A549 (cell line): Measurements from ENCODE around the gene UBE2H. TPM values are rescaled to one million over a fixed set of nuclear protein-coding genes. Genes with fewer than 3 reads are reported as not detected.
A peak's percentile ranks its signal among the peaks of the same experiment; 100 is the strongest.

Experiments used
- ATAC-seq, 2 experiments: fragments of 200-7000 bp in 1 of 2; fragments of >200 bp in 1 of 2; cut with Nextera tagmentation in 1 of 2; cut with Tn5 transposase in 1 of 2; 3 replicates each; pipeline versions ENCODE4 v1.8.0 to v1.9.1; 2018 to 2020; ENCODE audit warnings: mild to moderate bottlenecking in 1 of 2, moderate library complexity in 1 of 2
- CTCF ChIA-PET: fragments of 300-600 bp; sonication (Branson Sonifier 250); formaldehyde crosslinking; extraction: SDS; loops from one replicate; lab custom pipeline; 2021; ENCODE audit warnings: antibody characterized with exemption, inconsistent platforms; lab: Yijun Ruan, JAX
- POLR2A ChIA-PET: fragments of 350-600 bp; formaldehyde crosslinking; extraction: SDS; loops from one replicate; lab custom pipeline; 2021; ENCODE audit warnings: antibody characterized with exemption, inconsistent platforms; lab: Yijun Ruan, JAX
- DNase-seq, 2 experiments: peaks; one replicate each; pipeline versions ENCODE4 v3.0.0 to v3.0.0-alpha.2; 2011 to 2016; ENCODE audit warnings: low read depth in 1 of 2, low spot score in 1 of 2
- FAIRE-seq: peaks from 2 replicates; lab custom pipeline; 2011; peaks lifted over from hg19 to GRCh38; lab: Jason Lieb, UNC
- H3K27ac ChIP-seq, 2 experiments: fragments of >200 bp; sonication (Bioruptor Twin); formaldehyde crosslinking; 3 replicates each; pipeline ENCODE4 v1.5.1; 2016 to 2017
- H3K4me1 ChIP-seq: fragments of >200 bp; sonication (Bioruptor Twin); formaldehyde crosslinking; 3 replicates; pipeline ENCODE4 v1.6.1; 2016
- H3K4me2 ChIP-seq: fragments of >200 bp; sonication (Bioruptor Twin); formaldehyde crosslinking; 3 replicates; pipeline ENCODE4 v1.6.1; 2016
- H3K4me3 ChIP-seq: fragments of >200 bp; sonication (Bioruptor Twin); formaldehyde crosslinking; 3 replicates; pipeline ENCODE4 v1.5.1; 2016
- H3K9me3 ChIP-seq: fragments of >200 bp; sonication (Bioruptor Twin); formaldehyde crosslinking; 3 replicates; pipeline ENCODE4 v1.6.1; 2016
- CBX2 ChIP-seq: fragments of 200-600 bp; sonication (generic); IDR thresholded peaks from 2 replicates; pipeline ENCODE4 v1.6.1; 2016; ENCODE audit warnings: low read depth, mild to moderate bottlenecking, borderline replicate concordance
- CBX8 ChIP-seq: fragments of 200-600 bp; sonication (generic); IDR thresholded peaks from 2 replicates; pipeline ENCODE4 v1.6.1; 2016
- CHD2 ChIP-seq: fragments of 150-350 bp; IDR thresholded peaks from 2 replicates; pipeline ENCODE4 v1.6.1; 2014; ENCODE audit warnings: low read length; ENCODE audit not compliant: partially characterized antibody
- CHD4 ChIP-seq: fragments of 200-600 bp; sonication (generic); IDR thresholded peaks from 2 replicates; pipeline ENCODE4 v1.6.1; 2016; ENCODE audit warnings: antibody characterized with exemption, mild to moderate bottlenecking, borderline replicate concordance
- EHF ChIP-seq: fragments of 250-450 bp; sonication (Bioruptor Pico); IDR thresholded peaks from 2 replicates; pipeline ENCODE4 v1.5.0; 2020; ENCODE audit warnings: mild to moderate bottlenecking
- HOXA7 ChIP-seq: fragments of 250-450 bp; sonication (Bioruptor Pico); IDR thresholded peaks from 2 replicates; pipeline ENCODE4 v1.5.0; 2020; ENCODE audit warnings: mild to moderate bottlenecking, moderate library complexity
- HOXB13 ChIP-seq: fragments of 250-450 bp; sonication (Bioruptor Pico); IDR thresholded peaks from 2 replicates; pipeline ENCODE4 v1.5.0; 2020; ENCODE audit warnings: low read depth, mild to moderate bottlenecking, moderate library complexity
- HOXB5 ChIP-seq: fragments of 250-450 bp; sonication (Bioruptor Pico); IDR thresholded peaks from 2 replicates; pipeline ENCODE4 v1.5.0; 2020; ENCODE audit warnings: mild to moderate bottlenecking, moderate library complexity
- JUNB ChIP-seq: fragments of >200 bp; sonication (Bioruptor Twin); formaldehyde crosslinking; IDR thresholded peaks from 2 replicates; pipeline ENCODE4 v1.6.1; 2016
- KDM1A ChIP-seq: fragments of 200-600 bp; sonication (generic); IDR thresholded peaks from 2 replicates; pipeline ENCODE4 v1.6.1; 2016; ENCODE audit warnings: low read depth, mild to moderate bottlenecking
- MYC ChIP-seq: IDR thresholded peaks from 2 replicates; pipeline ENCODE4 v1.6.1; 2012; ENCODE audit warnings: mild to moderate bottlenecking, inconsistent platforms, low read length, improper control_type of control experiment, borderline replicate concordance
- NR3C1 ChIP-seq: fragments of >200 bp; sonication (Bioruptor Twin); formaldehyde crosslinking; IDR thresholded peaks from 3 replicates; pipeline ENCODE4 v1.6.1; 2017
- POLR2AphosphoS2 ChIP-seq: conservative IDR thresholded peaks from 2 replicates; pipeline ENCODE4 v1.6.1; 2012; ENCODE audit warnings: low read length, improper control_type of control experiment, inconsistent platforms
- RARB ChIP-seq: fragments of 250-450 bp; sonication (Bioruptor Pico); IDR thresholded peaks from 2 replicates; pipeline ENCODE4 v1.8.0; 2021; ENCODE audit warnings: mild to moderate bottlenecking, moderate library complexity
- RCOR1 ChIP-seq: fragments of 150-350 bp; IDR thresholded peaks from 2 replicates; pipeline ENCODE4 v1.6.1; 2014; ENCODE audit warnings: antibody characterized with exemption, low read length, low read depth
- RFX5 ChIP-seq: fragments of 450-650 bp; IDR thresholded peaks from 2 replicates; pipeline ENCODE4 v1.7.1; 2014; ENCODE audit warnings: antibody characterized with exemption, mild to moderate bottlenecking, moderate library complexity
- SMC3 ChIP-seq: fragments of >200 bp; sonication (Bioruptor Twin); formaldehyde crosslinking; IDR thresholded peaks from 3 replicates; pipeline ENCODE4 v1.6.1; 2018; ENCODE audit warnings: inconsistent platforms
- ZC3H11A ChIP-seq: fragments of 450-650 bp; IDR thresholded peaks from 2 replicates; pipeline ENCODE4 v1.6.1; 2014; ENCODE audit warnings: antibody characterized with exemption, mild to moderate bottlenecking
- ZNF302 ChIP-seq: fragments of 250-450 bp; sonication (Bioruptor Pico); IDR thresholded peaks from 2 replicates; pipeline ENCODE4 v1.9.0; 2021; ENCODE audit warnings: inconsistent platforms, mild to moderate bottlenecking, moderate library complexity
- WGBS: methylation state at CpG from one replicate; pipeline ENCODE4 v1.1.6; 2017; ENCODE audit errors: missing lambda C conversion rate; 5-methylcytosine and 5-hydroxymethylcytosine counted together
- polyA plus RNA-seq, 4 experiments: library from polyadenylated mRNA; depleted of rRNA in 3 of 4; stranded (reverse); fragments of >200 nt; fragmentation: RNase III in 1 of 4; extraction: RNeasy Plus Mini Kit Qiagen cat#74134 plus additional on column Dnase treatment in 1 of 4; gene quantifications; 2 replicates in 3 of 4; 3 replicates in 1 of 4; pipeline ENCODE4 v1.2.3, GENCODE V29; 2011 to 2017
- TF ChIP-seq, protein P1 (sequence below): IDR thresholded peaks from 2 replicates; pipeline ENCODE4 v1.6.1; 2012
- TF ChIP-seq, protein P2 (sequence below): fragments of 150-350 bp; IDR thresholded peaks from 2 replicates; pipeline ENCODE4 v1.6.1; 2014; ENCODE audit warnings: low read depth, mild to moderate bottlenecking, low read length
- TF ChIP-seq, protein P3 (sequence below): fragments of 250-450 bp; sonication (Bioruptor Pico); IDR thresholded peaks from 2 replicates; pipeline ENCODE4 v1.5.0; 2020; ENCODE audit warnings: low read depth, mild to moderate bottlenecking, moderate library complexity

The UBE2H gene
- polyA plus RNA-seq, 2 of the 4 experiments (the other 2 are of a cell fraction) = 73.5 to 99.2 TPM

DNA sequence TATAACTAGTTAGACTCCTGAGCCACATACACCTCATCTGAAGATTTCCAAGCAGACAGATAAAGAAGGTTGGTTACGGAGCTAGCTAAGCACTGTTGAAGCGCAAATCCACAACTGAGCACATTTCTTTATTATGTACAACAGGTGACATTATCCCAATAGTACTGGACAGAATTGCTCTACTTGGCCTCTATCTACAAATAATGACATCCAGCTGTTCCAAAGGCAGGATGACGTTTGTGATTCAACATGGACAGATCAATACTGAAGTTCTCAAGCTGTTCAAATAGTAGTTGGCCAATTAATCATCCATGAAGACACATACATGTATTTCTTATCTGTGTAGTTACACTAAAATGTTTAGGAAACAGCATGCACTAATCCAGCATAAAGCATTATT lies 101.0 kb downstream of the UBE2H start:
- ATAC-seq (no peak), DNase-seq (no peak), FAIRE-seq (no peak)
- ChIA-PET POLR2A (no interaction called here), CTCF (interaction anchor here (0.5 to 3.1 kb wide), 4 partner anchors 16 to 182 kb away, joined by 4 to 13 read pairs (median 6); no protein-coding TSS in a partner anchor)
- 92% methylated on average over 3 of the region's 3 CpGs for WGBS
- TF ChIP-seq JUNB = no peak
- TF ChIP-seq, protein P1, sequence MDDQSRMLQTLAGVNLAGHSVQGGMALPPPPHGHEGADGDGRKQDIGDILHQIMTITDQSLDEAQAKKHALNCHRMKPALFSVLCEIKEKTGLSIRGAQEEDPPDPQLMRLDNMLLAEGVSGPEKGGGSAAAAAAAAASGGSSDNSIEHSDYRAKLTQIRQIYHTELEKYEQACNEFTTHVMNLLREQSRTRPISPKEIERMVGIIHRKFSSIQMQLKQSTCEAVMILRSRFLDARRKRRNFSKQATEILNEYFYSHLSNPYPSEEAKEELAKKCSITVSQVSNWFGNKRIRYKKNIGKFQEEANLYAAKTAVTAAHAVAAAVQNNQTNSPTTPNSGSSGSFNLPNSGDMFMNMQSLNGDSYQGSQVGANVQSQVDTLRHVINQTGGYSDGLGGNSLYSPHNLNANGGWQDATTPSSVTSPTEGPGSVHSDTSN = no peak
- TF ChIP-seq CBX2 = no peak
- no peak for TF ChIP-seq HOXA7 (CRISPR knock-in tag)
- Histone ChIP-seq H3K4me1 (peaks cover 65% of the 10 kb centered on the region), H3K4me2 (no peak overlapping the region), H3K4me3 (no peak overlapping the region), H3K27ac (0 out of 6 replicates have a peak overlapping the region, but pooled peaks of 1 of the 2 experiments have one; percentile 3), H3K9me3 (no peaks in the 10 kb centered on the region)

DNA sequence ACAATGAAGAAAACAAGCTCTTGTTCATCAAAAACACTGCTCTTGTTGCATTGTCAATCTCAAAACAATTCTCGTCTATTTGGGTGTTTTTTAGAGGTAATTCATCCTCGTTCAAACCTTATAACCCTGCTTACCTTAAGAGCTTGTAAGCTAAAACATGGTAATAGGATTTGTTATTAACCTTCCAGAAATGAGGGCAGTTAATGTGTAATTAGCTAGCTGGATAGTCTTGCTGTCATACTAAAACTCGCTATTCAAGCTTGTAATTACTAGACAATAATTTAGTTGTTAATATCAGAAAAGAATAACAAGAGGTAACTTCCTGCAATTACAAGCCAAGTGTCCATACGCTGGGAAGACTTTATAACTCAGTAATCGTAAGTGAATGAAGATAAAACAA lies 101.6 kb downstream of the UBE2H start:
- H3K4me1 ChIP-seq = peaks cover 71% of the 10 kb centered on the region
- 90% methylated on average over 5 of the region's 5 CpGs for WGBS
- TF ChIP-seq POLR2AphosphoS2 (no peak), RFX5 (no peak), HOXB13 (CRISPR knock-in tag) (no peak), KDM1A (no peak)
- TF ChIP-seq, protein P2, sequence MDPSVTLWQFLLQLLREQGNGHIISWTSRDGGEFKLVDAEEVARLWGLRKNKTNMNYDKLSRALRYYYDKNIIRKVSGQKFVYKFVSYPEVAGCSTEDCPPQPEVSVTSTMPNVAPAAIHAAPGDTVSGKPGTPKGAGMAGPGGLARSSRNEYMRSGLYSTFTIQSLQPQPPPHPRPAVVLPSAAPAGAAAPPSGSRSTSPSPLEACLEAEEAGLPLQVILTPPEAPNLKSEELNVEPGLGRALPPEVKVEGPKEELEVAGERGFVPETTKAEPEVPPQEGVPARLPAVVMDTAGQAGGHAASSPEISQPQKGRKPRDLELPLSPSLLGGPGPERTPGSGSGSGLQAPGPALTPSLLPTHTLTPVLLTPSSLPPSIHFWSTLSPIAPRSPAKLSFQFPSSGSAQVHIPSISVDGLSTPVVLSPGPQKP = no peak
- TF ChIP-seq, all 56 proteins: peak for 0
- ATAC-seq = no peak
- no peak for FAIRE-seq
- H3K4me3 ChIP-seq = no peak overlapping the region
- no peak overlapping the region for H3K4me2 ChIP-seq
- ChIA-PET CTCF (interaction anchor here (1.6 to 3.1 kb wide), 3 partner anchors 16 to 25 kb away, joined by 5 to 13 read pairs (median 7); no protein-coding TSS in a partner anchor), POLR2A (no interaction called here)
- DNase-seq = no peak
- H3K9me3 ChIP-seq = no peaks in the 10 kb centered on the region
- H3K27ac ChIP-seq = no peak overlapping the region

DNA sequence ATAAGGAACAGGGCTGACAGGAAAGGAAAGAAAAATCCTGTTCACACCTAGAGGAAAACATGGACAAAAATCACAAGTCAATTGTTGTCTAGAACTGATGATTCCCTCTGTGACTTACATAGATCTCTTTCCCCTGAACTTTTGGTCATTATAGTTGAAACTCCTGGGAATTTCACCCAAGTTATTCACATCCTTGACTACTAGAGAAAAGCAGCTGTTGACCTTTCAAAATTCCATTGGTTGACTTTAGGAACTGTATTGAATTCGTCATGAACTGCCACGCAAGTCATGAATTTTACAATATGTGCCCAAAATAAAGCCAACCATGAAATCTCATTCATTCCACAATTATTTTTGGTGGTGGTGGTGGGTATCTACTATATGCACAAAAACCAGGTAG lies 104.3 kb downstream of the UBE2H start:
- Histone ChIP-seq H3K4me1 (peaks cover 72% of the 10 kb centered on the region), H3K27ac (peak overlapping the region in 1 of 2 experiments; percentile 83; a peak in 3 of 6 replicates), H3K4me2 (no peak overlapping the region), H3K4me3 (no peak overlapping the region), H3K9me3 (no peaks in the 10 kb centered on the region)
- FAIRE-seq = no peak
- ATAC-seq = no peak
- ChIA-PET CTCF (no interaction called here), POLR2A (interaction anchor here (0.6 kb wide), 1 partner anchor 15 kb away, joined by 3 read pairs; no protein-coding TSS in a partner anchor)
- 86% methylated on average over 2 of the region's 2 CpGs for WGBS
- no peak for DNase-seq
- TF ChIP-seq EHF (no peak), RARB (CRISPR knock-in tag) (no peak), NR3C1 (no peak), ZNF302 (CRISPR knock-in tag) (no peak), HOXB13 (CRISPR knock-in tag) (no peak), CHD2 (no peak), CBX2 (no peak), HOXA7 (CRISPR knock-in tag) (no peak), ZC3H11A (no peak), CHD4 (no peak), MYC (no peak), SMC3 (no peak), CBX8 (no peak), RCOR1 (no peak), HOXB5 (no peak)
- TF ChIP-seq, protein P1 = no peak
- TF ChIP-seq, protein P2 = no peak
- TF ChIP-seq, protein P3, sequence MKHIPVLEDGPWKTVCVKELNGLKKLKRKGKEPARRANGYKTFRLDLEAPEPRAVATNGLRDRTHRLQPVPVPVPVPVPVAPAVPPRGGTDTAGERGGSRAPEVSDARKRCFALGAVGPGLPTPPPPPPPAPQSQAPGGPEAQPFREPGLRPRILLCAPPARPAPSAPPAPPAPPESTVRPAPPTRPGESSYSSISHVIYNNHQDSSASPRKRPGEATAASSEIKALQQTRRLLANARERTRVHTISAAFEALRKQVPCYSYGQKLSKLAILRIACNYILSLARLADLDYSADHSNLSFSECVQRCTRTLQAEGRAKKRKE (CRISPR knock-in tag) = no peak
